GM18951 (cell line): Measurements from ENCODE around the gene ENOPH1.
"Not testable (repeated sequence)": the region's sequence is repeated elsewhere in the genome, so short reads cannot be mapped to it uniquely, and the experiment has no call there.

Experiments
- POLR2A ChIP-seq: IDR thresholded peaks from 4 replicates; pipeline ENCODE4 v1.6.1; 2011; ENCODE audit warnings: mild to moderate bottlenecking; ENCODE audit not compliant: insufficient read length, insufficient read depth; ENCODE audit errors: extremely low read depth
- in situ Hi-C: fragments of 300-500 bp; cut with MboI; formaldehyde crosslinking; loops from one replicate; pipeline ENCODE4 v1.12.0; 2022; ENCODE audit warnings: low sequenced_read_pairs, mixed read lengths, inconsistent platforms; ENCODE audit not compliant: unreplicated experiment

The ENOPH1 gene

GRCh38 chr4:82430193-82430963, at the start of gene ENOPH1, which contains the start of gene HNRNPDL:
Gene ENOPH1, plus strand, starts transcription at chr4:82430590. Its CDS starts 240 bp downstream, at chr4:82430830.
Gene HNRNPDL, minus strand, starts transcription at chr4:82430462. Its CDS starts 772 bp downstream, at chr4:82429690.
- in situ Hi-C loops: no loop called here
- TF ChIP-seq POLR2A: peak; percentile 63

- TF ChIP-seq POLR2A: no peak
- in situ Hi-C loops: no loop called here
Measured at GRCh38 chr4:82380831-82381230, 49.6 kb upstream of the ENOPH1 start.

- in situ Hi-C loops: no loop called here
- no peak for TF ChIP-seq POLR2A
Measured at GRCh38 chr4:82381235-82381634, 49.2 kb upstream of the ENOPH1 start.

GRCh38 chr4:82381661-82382296, 48.6 kb upstream of the ENOPH1 start:
- no peak for TF ChIP-seq POLR2A
- in situ Hi-C loops: no loop called here

GRCh38 chr4:82382751-82383150, 47.6 kb upstream of the ENOPH1 start:
- no peak for TF ChIP-seq POLR2A
- in situ Hi-C loops: no loop called here

GRCh38 chr4:82386312-82386711, 44.1 kb upstream of the ENOPH1 start:
- in situ Hi-C loops: not testable (repeated sequence)

GRCh38 chr4:82388405-82388804, 42.0 kb upstream of the ENOPH1 start:
- TF ChIP-seq POLR2A: no peak
- in situ Hi-C loops: no loop called here

- in situ Hi-C loops: not testable (repeated sequence)
Measured at GRCh38 chr4:82390061-82390460, 40.3 kb upstream of the ENOPH1 start.

GRCh38 chr4:82394896-82395295, 35.5 kb upstream of the ENOPH1 start:
- TF ChIP-seq POLR2A: no peak
- in situ Hi-C loops: no loop called here

GRCh38 chr4:82397527-82397926, 32.9 kb upstream of the ENOPH1 start:
- in situ Hi-C loops: no loop called here

GRCh38 chr4:82398263-82398662, 32.1 kb upstream of the ENOPH1 start:
- in situ Hi-C loops: no loop called here
- no peak for TF ChIP-seq POLR2A

More at GRCh38 chr4:82397527-82397926, 32.9 kb upstream of the ENOPH1 start:
- TF ChIP-seq POLR2A: no peak

- in situ Hi-C loops: no loop called here
- no peak for TF ChIP-seq POLR2A
Measured at GRCh38 chr4:82401600-82401999, 28.8 kb upstream of the ENOPH1 start.

GRCh38 chr4:82402196-82402775, 28.1 kb upstream of the ENOPH1 start:
- in situ Hi-C loops: no loop called here
- TF ChIP-seq POLR2A: no peak

- in situ Hi-C loops: no loop called here
- no peak for TF ChIP-seq POLR2A
Measured at GRCh38 chr4:82403725-82404124, 26.7 kb upstream of the ENOPH1 start.

GRCh38 chr4:82415061-82415460, 15.3 kb upstream of the ENOPH1 start:
- in situ Hi-C loops: not testable (repeated sequence)
